Stimulated activated CD8-positive, alpha-beta memory T cell treated with anti-CD3 and anti-CD28 coated beads, Interleukin-7, amount 100 ng/mL, for 1 hour (primary cell): ENCODE data around the gene BRD3OS.
A peak's percentile ranks its signal among the peaks of the same experiment; 100 is the strongest.
"Not testable (repeated sequence)": the region's sequence is repeated elsewhere in the genome, so short reads cannot be mapped to it uniquely, and the experiment has no call there.

Source experiments
- DNase-seq, 2 donors: peaks; one replicate each; pipeline ENCODE4 v3.0.0-alpha.2; 2020; ENCODE audit warnings: low read depth in 2 of 2

The BRD3OS gene

DNA sequence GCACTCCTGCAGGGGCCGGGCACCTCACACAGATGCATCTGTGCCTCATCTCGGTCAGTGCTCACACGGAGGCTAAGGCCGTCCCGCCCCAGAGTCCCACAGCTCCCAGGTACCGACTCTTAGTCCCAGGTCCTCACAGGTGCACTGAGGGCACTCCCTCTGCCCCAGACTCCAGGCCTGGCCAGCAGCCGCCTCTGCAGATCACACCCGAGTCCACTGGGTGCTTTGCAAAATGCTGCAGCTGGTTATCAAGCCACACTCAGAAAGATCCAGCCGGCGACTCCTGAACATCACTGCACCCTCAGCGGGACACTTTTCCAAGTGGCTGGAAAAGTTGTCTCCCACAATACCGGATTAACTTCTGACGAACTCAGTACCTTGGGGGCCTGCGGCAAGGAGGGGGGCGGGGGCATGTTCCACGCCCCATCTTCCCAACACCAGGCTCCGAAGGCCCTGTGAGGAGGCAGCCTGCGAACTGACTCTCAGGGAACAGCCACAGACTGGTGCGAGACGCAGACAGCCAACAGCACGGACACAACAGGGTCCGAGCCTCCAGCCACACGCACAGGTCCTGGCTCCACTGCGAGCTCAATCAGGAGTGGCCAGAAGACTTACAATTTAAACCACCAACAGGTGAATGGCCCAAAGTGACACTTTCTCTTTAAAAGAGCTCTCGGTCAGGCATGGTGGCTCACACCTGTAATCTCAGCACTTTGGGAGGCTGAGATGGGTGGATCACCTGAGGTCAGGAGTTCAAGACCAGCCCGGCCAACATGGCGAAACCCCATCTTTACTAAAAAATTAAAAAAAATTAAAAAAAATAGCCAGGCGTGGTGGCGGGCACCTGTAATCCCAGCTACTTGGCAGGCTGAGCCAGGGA, 38.5 kb downstream of the BRD3OS start:
- no peak for DNase-seq

DNA sequence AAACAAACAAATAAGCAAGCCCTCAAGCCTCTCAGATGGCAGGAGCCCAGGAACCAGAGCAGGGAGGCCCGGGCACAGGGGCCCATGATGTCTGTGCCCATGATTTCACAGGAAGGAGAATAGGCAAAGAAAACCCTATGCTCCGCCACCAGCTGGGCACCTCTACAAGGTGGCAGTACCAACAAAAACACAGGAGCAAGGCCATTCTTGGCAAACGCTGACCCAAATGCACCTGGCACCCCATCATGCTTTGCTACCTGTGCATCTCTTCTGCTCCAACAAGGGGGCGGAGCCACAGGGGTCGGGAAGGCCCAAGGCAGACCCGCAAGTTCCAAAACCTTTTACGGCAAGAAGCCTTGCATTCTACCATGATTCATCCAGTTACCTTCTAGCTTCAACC, 39.4 kb downstream of the BRD3OS start:
- no peak for DNase-seq

DNA sequence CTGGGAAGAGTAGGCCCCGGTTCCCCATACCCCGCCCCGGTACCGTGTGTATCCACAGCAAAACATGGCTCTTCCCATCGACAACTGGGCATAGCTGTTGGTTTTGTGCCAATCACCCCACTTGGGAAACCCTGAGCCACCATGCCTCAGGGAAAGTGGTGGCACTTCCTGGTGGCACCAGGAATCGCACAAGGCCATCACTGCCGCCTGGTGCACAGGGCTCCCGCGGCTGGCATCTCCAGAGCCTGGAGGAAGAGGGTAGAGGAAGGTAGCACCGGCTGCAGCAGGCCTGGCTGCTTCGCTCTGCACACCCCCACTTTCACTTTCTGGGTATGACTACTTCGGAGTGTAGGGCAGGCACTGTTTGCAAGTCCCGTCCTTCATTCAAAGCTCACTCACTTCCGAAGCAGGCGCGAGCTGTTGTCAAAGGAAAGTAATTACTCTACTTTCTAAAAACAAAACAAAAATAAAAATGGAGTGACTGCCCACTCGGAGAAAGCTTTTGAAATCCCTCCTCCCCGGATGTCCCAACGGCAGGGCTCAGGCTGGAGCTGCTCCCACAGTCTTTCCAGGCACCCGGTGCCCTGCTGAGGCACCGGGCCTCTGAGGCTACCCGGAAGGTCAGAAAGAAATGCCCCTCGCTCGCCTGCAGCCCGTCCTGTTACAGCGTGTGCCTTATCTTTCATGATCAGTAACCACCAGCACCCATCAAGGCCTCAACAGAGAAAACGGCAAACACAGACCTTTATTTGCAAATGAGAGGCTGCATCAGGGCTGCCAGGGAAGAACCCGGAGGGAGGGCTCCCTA, 40.5 kb downstream of the BRD3OS start:
- peak in 1 of 2 donors; percentile 28 for DNase-seq

DNA sequence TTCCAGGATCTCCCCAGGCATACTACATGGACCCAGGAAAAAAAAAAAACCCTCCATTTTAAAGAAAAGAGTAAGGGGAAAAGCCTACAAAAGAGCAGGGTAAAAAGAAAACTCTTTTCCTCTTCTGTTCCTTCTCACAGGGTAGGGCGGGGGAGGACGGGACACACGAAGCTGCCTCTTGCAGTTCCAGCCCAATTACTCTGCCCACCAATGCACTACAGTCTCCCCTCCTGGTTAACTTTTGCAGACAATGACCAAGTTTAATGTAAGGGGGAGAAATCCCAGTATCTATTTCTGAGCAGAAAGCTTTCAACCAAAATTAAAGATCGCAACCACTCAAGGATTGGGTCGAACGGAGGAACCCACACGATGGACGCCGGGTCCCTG, 41.2 kb downstream of the BRD3OS start:
- no peak for DNase-seq

DNA sequence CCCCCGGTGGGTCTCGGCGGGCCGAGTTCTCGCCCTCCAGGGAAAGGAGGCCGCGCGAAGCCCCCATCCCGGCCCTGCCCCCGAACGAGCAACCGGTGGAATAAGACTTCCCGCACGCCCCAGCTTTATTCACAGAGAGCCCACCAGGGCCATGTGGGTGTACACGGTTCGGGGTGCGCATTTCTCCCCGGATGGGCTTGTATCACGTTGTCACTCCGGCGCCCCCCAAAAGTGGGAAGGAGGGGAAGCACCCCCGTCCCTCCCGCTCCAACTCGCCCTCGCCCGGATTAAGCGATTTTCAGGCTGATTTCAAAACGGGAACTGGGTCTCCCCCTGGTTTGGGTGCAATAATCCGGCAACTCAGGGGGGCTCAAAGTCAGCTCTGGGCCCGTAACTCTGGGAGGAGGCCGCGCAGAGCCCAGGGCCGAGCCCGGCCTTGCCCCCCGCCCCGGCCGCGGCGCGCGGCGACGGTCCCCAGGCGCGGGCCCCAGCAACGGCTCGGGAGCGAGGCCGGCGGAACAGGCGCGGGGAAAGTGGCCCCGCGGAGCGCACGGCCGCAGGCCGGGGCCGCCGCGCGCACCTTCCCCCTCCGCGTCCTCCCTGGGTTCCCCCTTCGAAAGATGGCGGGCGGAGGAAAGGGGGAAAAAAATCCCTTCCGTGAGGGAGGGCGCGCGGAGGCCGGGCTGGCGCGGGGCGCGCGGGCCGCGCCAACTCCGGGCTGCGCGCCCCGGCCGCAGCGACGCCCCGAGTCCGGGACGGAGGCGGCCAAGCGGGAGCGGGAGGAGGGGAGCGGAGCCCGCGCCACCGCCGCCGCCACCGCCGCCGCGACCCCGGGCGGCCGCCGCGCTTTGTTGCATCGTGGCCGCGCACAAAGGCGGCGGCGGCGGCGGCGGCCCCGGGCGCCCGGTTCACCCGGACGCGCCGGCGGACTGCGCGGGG, 41.9 kb downstream of the BRD3OS start:
- DNase-seq: no peak

DNA sequence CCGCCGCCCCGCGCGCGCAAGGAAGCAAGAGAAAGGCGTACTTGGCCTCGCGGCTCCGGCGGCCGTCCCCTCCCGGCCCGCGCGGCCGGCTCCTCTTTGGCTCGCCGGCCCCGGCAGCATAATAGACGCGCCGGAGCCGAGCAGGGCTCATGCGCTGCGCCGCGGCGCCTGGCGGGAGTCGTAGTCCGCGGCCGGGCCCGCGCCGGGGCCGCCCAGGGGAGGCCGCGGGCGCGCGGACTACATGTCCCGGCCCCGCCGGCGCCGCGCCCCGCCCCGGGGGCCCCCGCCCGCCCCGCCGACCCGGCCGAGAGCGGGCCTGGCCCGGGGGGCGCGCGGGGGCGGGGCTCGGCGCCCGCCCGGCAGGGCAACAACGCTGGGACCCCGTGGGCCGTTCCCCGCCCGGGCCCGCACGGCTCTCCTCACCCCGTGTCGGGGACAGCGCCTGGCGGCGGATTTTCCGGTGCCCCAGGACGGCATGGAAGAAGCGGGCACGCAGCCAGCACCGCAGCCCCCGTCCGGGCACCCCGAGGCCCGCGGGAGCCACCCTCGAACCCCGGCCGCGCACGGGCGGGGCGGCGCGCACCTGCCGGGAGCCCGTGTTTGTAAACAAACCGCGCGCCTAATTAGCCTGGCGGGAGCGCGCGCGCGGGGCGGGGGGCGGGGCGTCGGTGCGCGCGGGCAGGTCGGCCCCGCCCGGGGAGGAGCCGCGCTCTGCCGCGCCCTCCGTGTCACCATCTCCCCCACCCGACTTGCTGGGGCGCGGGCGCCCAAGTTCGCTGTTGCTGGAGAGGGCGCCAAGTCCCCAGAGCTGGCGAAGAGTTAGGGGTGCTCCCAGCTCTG, 42.8 kb downstream of the BRD3OS start, which contains the start of gene BRD3:
BRD3 (minus strand) TSS at position 123 of the 840 bp plus-strand sequence. CDS start 14,549 bp downstream, outside the sequence.
- peak; percentile 57 to 58 for DNase-seq

DNA sequence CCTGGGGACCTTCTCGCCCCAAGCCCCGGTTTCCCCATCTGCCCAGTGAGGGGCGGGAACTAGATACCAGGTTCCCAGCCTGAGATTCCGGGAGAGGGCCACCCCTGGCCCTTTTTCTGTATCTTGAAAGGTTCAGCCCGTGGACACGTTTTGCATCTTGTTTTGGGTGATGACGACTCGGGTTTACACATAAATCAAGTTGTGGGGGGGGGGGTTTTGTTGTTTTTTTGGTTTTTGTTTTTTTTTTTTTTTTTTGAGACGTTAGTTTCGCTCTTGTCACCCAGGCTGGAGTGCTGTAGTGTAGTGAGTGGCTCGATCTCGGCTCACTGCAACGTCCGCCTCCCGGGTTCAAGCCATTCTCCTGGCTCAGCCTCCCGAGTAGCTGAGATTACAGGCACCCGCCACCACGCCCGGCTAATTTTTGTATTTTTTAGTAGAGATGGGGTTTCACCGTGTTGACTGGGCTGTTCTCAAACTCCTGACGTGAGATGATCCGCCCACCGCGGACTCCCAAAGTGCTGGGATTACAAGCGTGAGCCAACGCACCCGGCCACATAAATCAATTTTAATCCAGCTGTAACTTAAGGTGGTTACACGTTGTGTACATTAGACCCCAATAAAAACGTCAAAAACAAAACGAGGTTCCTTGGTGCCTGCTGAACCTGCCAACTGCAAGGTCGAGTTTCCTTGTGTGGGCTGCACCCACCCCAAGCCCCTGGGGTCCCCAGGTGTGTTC, 43.6 kb downstream of the BRD3OS start:
- no peak for DNase-seq

DNA sequence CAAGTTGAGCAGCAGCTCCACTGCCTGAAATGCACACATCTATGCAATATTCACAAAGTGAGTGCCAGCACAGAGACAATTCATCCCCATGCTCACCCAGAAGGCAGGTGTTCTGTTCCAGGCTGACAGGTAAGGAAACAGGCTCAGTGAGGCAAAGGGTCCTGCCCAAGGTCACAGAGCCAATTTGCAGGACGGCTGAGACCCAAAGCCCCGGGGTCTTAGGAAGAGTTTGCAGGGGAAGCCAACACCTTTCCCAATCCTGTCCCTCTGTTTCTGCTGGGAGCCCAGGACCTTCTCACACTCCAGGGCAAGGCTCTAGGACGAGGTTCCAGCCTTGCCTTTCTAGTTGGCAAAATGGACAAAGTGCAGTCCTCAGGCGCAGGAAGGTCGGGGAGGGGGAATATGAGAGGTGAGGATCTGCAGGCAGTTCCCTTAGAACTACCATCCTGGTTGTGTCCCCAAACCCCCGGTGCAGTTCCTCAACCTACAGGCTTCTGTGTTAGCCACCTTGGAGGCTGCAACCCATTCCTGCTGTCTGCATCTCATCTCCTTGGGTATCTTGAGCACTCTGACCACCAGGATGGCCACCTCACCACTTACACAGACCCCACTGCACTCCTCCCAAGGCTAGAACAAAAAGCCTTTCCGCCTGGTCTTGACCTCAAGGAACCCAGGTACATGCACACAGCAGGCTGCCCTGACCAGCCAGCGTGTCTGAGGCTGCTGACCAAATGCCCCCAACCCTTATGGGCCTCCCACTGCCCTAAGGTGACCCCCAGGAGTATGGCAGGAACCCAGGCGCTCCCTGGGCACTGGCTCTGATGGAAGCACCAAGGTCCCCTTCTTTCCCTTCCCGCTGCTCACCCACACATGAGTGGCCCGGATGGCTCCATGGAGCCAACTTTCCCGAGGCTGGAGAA, 44.5 kb downstream of the BRD3OS start:
- DNase-seq: no peak

DNA sequence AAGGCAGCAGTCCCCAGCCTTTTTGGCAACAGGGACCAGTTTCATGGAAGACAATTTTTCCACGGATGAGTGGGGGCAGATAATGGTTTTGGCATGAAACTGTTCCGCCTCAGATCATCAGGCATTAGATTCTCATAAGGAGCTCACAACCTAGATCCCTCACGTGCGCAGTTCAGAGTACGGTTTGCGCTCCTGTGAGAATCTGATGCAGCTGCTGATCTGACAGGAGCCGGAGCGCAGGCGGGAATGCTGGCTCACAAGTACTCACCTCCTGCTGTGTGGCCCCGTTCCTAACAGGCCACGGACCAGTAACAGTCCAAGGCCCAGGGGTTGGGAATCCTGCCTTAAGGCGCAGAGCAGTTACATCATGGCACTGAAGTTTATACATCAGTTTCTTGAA, 45.9 kb downstream of the BRD3OS start:
- DNase-seq: no peak

DNA sequence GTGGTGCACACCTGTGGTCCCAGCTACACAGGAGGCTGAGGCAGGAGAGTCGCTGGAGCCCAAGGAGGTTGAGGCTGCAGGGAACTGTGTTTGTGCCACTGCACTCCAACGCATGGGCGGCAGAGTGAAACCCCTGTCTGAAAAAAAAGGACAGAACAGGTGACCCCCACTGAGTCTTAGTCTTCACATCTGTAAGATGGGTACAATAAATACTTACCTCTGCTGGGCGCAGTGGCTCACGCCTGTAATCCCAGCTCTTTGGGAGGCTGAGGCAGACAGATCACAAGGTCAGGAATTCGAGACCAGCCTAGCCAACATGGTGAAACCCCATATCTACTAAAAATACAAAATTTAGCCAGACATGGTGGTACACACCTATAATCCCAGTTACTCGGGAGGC, 47.4 kb downstream of the BRD3OS start:
- not testable (repeated sequence) for DNase-seq

DNA sequence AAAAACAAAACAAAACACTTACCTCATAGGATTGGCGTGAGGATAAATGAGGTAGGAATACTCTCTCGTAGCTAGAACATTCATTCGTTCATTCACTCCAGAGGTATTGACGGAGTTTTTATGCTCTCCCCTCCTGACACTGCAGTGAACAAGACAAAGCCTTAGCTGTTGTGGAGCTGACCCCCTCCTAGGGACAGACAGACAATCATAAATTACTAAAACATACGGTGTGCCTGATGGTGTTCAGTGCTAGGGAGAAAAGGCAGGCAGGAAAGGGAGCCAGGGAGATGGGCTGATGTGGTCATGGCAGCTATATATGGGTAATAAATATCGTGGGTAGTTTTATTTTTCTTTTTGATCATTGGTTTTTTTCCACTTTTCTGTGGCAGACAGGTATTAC, 48.2 kb downstream of the BRD3OS start:
- DNase-seq: no peak

DNA sequence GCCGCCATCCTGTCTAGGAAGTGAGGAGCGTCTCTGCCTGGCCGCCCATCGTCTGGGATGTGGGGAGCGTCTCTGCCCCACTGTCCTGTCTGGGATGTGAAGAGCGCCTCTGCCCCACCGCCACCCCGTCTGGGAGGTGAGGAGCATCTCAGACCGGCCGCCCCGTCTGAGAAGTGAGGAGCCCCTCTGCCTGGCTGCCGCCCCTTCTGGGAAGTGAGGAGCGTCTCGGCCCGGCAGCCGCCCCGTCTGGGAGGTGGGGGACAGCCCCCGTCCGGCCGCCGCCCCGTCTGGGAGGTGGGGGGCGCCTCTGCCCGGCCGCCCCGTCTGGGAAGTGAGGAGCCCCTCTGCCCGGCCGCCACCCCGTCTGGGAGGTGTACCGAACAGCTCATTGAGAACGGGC, 50.4 kb downstream of the BRD3OS start:
- not testable (repeated sequence) for DNase-seq

DNA sequence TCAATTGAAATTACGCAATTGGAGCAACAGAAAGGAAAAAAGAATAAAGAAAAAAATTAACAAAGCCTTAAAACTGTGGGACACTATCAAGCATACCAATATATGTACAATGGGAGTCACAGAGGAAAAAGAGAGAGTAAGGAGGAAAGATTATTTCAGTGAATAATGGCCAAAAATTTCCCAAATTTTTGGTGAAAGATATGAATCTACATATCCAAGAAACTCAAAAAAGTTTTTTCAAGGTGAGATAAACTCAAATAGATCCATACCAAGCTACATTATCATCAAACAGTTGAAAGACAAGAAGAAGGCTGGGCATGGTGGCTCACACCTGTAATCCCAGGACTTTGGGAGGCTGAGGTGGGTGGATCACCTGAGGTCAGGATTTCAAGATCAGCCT, 51.4 kb downstream of the BRD3OS start:
- no peak for DNase-seq
